Bronchial epithelial cell (primary cell): ENCODE data around the gene CTNND2. TPM values are rescaled to one million over a fixed set of nuclear protein-coding genes. Genes with fewer than 3 reads are reported as not detected.

Experiments used
- DNase-seq: peaks from one replicate; pipeline ENCODE4 v3.0.0-alpha.2; 2010; ENCODE audit warnings: low read depth
- FAIRE-seq: peaks from 2 replicates; lab custom pipeline; 2011; peaks lifted over from hg19 to GRCh38; lab: Jason Lieb, UNC
- H3K27me3 ChIP-seq: 2 replicates; pipeline ENCODE4 v1.5.1; 2011; ENCODE audit warnings: low read length; ENCODE audit not compliant: control insufficient read depth, insufficient read depth
- H3K36me3 ChIP-seq: 2 replicates; pipeline ENCODE4 v1.5.1; 2011; ENCODE audit warnings: low read length; ENCODE audit not compliant: control insufficient read depth, insufficient read depth
- H3K4me3 ChIP-seq: 2 replicates; pipeline ENCODE4 v1.5.1; 2011; ENCODE audit warnings: mild to moderate bottlenecking, low read depth, low read length, control low read depth
- total RNA-seq: library from RNA; depleted of rRNA; stranded (reverse); fragments of >200 nt; gene quantifications from 2 replicates; pipeline ENCODE4 v1.2.1, GENCODE V29; 2014
- TF ChIP-seq, protein P1 (sequence below): IDR thresholded peaks from 2 replicates; pipeline ENCODE4 v1.5.1; 2011; ENCODE audit warnings: mild to moderate bottlenecking, moderate library complexity, low read length, control low read depth, inconsistent platforms; ENCODE audit not compliant: insufficient read depth, severe bottlenecking

CTNND2 gene
- total RNA-seq, 1 donor from 2014 or later: not detected

DNA sequence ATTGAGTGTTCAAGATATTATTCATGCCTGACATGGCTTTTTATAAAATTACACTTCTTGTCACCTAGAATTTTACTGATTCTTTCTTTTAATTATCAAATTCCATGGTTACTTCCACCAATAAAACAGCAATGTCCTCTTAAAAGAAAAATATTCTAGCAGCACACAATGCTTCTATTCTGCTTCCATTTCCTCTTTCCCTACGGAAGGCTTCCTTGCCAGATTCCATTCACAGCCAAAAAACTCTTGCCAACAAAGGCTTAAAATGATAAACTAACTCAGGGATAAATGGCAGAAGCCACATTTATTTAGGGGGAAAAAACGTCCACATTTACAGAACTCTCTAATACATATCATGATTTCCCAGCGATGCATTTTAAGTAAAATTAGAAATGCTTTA, 111.6 kb downstream of the CTNND2 start:
- no peak overlapping the region for H3K4me3 ChIP-seq
- H3K36me3 ChIP-seq: no peaks in the 10 kb centered on the region
- FAIRE-seq (no peak), DNase-seq (no peak)
- no peaks in the 10 kb centered on the region for H3K27me3 ChIP-seq
- TF ChIP-seq, protein P1, sequence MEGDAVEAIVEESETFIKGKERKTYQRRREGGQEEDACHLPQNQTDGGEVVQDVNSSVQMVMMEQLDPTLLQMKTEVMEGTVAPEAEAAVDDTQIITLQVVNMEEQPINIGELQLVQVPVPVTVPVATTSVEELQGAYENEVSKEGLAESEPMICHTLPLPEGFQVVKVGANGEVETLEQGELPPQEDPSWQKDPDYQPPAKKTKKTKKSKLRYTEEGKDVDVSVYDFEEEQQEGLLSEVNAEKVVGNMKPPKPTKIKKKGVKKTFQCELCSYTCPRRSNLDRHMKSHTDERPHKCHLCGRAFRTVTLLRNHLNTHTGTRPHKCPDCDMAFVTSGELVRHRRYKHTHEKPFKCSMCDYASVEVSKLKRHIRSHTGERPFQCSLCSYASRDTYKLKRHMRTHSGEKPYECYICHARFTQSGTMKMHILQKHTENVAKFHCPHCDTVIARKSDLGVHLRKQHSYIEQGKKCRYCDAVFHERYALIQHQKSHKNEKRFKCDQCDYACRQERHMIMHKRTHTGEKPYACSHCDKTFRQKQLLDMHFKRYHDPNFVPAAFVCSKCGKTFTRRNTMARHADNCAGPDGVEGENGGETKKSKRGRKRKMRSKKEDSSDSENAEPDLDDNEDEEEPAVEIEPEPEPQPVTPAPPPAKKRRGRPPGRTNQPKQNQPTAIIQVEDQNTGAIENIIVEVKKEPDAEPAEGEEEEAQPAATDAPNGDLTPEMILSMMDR: no peak

DNA sequence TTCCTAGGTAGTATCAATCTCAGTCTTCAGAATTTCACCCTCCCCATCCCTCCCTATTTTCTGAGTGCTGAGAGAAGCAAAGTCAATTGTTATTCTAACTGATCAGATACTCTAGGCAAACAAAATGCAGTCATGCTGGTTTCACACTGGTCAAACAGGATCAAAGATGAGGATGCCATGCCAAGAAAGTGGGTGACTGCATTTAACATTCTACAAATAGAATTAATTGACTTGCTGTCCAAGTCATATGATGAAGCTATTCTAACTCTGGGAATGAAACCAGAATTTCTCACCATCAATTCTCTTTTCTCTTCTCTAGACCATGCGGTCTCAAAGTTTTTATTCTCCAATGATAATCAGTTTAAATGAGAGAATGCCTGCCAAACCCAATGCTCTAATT, 112.5 kb downstream of the CTNND2 start:
- no peak overlapping the region for H3K4me3 ChIP-seq
- no peak for FAIRE-seq
- H3K27me3 ChIP-seq: no peaks in the 10 kb centered on the region

DNA sequence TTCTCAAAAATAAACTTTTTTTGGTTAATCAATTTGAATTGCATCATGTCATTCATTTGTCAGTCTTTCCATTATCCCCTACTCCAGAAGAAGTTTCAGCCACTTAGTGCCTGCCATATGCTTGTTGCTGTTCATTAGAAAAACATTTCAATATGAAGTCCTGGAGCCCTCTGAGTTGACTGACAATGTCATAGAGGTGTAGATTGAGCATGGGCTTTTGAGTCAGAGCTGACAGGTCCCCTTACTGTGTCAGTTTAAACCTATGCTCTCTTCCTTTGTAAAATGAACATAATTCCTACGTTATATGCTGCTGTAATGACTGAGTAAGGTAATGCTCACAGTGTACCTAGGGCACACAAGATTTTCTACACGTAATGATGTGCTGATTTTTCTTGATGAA, 114.0 kb downstream of the CTNND2 start:
- no peaks in the 10 kb centered on the region for H3K36me3 ChIP-seq
- DNase-seq (no peak), FAIRE-seq (no peak)
- no peak overlapping the region for H3K4me3 ChIP-seq
- H3K27me3 ChIP-seq: no peaks in the 10 kb centered on the region
- TF ChIP-seq, protein P1: no peak

More for the DNA sequence above, 112.5 kb downstream of the CTNND2 start:
- TF ChIP-seq, protein P1: no peak
- H3K36me3 ChIP-seq: no peaks in the 10 kb centered on the region
- no peak for DNase-seq

DNA sequence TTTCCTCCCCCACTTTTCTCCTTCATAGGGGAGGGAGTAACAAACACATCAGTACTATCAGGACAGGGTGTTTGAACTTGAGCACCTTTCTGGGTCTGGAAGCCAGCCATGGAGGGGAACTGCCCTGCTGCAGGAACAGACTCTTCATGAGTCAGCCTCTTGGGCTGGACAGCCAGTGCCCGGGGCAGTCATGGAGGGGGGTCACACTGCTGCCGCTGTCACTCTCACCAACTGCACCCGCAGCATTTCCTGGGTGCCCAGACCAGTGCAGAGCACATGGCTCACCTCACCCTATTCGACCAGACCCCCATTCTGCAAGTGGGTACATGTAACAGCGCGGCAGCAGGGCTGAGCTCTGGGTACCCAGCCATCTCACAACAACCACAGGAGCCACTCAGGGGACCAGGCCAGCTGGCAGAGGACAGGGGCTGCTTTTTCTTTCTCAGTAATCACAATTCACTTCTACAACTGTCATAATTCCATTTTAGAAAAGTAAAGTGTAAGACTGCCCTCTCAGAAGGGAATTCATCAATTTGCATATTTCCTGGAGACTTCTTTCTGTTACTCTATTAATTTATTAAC, 118.4 kb downstream of the CTNND2 start:
- FAIRE-seq (no peak), DNase-seq (no peak)

DNA sequence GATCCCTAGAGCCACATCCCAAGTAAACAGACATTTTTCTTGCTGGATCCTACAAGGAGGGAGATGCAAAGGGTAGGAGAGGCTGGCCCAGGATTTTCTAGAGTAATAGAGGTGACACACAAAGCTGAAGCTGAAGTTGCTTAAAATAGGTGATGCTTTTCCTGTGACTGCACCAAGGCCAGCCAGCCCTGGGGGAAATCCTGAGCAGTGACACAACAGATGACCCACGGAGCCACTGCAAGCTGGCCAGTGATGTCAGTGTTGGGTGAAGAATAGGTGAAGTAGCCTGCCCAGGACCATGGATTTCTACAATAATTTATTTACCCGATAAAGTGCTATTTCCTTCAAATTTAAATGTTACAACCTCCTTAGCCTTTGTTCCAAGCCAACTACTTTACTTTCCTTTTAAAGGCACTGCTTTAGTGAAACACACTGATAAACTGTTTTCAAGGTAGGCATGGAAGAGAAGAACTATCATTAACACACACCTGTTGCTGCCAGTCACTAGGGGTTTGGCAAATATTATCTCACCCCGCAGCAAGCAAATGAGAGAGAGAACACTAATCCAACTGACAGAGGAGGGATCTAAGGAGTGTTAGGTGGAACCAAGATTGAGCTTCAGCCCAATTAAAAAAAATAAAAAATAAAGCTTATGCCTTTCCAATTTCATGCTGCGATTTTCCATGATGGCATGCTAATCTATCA, 123.5 kb downstream of the CTNND2 start:
- Histone ChIP-seq H3K36me3 (no peaks in the 10 kb centered on the region), H3K27me3 (no peaks in the 10 kb centered on the region)
- DNase-seq: no peak

More for the DNA sequence above, 118.4 kb downstream of the CTNND2 start:
- TF ChIP-seq, protein P1: no peak
- H3K36me3 ChIP-seq: no peaks in the 10 kb centered on the region
- no peaks in the 10 kb centered on the region for H3K27me3 ChIP-seq
- no peak overlapping the region for H3K4me3 ChIP-seq

More for the DNA sequence above, 123.5 kb downstream of the CTNND2 start:
- TF ChIP-seq, protein P1: no peak
- no peak for FAIRE-seq
- H3K4me3 ChIP-seq: no peak overlapping the region
